Muscle layer of colon (tissue), 2 donors: Measurements from ENCODE around the gene NDNF.

Experiments used
- H3K27ac ChIP-seq: one replicate; pipeline ENCODE4 v1.7.0; 2013; ENCODE audit warnings: low read depth, mild to moderate bottlenecking, low read length, moderate library complexity
- H3K27me3 ChIP-seq, 2 donors: one replicate each; pipeline ENCODE4 v1.7.0; 2013; ENCODE audit warnings: low read length in 2 of 2, mild to moderate bottlenecking in 2 of 2; ENCODE audit not compliant: insufficient read depth in 2 of 2, control insufficient read depth in 1 of 2
- H3K36me3 ChIP-seq: one replicate; pipeline ENCODE4 v1.7.0; 2013; ENCODE audit warnings: mild to moderate bottlenecking, low read length; ENCODE audit not compliant: insufficient read depth
- H3K4me1 ChIP-seq: one replicate; pipeline ENCODE4 v1.7.0; 2013; ENCODE audit warnings: mild to moderate bottlenecking, low read length; ENCODE audit not compliant: insufficient read depth
- H3K4me3 ChIP-seq, 2 donors: one replicate each; pipeline ENCODE4 v1.7.0; 2013; ENCODE audit warnings: low read length in 2 of 2, low read depth in 1 of 2, mild to moderate bottlenecking in 1 of 2, moderate library complexity in 1 of 2
- H3K9ac ChIP-seq: one replicate; pipeline ENCODE4 v1.7.0; 2013; ENCODE audit warnings: low read length
- H3K9me3 ChIP-seq: one replicate; pipeline ENCODE4 v1.7.0; 2013; ENCODE audit warnings: mild to moderate bottlenecking, low read length
- donor health status: abdominal sarcoma.
- donor health status: Adenocarcinoma of cecum.

The NDNF gene

GRCh38 chr4:121048165-121048564 is 24.2 kb downstream of the NDNF start:
- H3K9me3 ChIP-seq = no peaks in the 10 kb centered on the region
- no peak overlapping the region for H3K27ac ChIP-seq
- peaks cover 7% of the 10 kb centered on the region for H3K4me1 ChIP-seq
- no peak overlapping the region for H3K4me3 ChIP-seq
- no peaks in the 10 kb centered on the region for H3K27me3 ChIP-seq
- H3K36me3 ChIP-seq = no peaks in the 10 kb centered on the region
- no peak overlapping the region for H3K9ac ChIP-seq

GRCh38 chr4:121041307-121042090 is 30.8 kb downstream of the NDNF start:
- Histone ChIP-seq H3K4me1 (no peaks in the 10 kb centered on the region), H3K27ac (no peak overlapping the region), H3K9ac (no peak overlapping the region), H3K36me3 (no peaks in the 10 kb centered on the region), H3K9me3 (no peaks in the 10 kb centered on the region), H3K4me3 (no peak overlapping the region), H3K27me3 (no peaks in the 10 kb centered on the region)

DNA sequence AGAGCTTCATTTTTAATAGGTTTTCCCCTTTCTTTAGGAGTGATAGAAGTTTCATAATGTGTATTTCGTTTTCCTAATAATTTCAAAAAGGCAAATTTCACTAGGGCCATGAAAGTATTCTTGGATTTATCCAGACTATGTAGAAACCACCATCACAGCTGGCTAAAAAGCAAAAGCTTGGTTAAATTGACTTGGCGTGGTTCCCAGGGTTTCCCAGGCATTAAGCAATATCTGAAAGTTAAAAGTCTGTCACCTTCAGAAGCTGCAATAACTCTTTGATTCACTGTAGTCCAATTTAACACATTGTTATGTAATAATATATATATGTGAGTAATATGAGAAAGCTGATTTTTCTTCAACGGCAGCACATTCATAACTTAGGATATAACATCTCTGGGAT is 38.3 kb downstream of the NDNF start:
- Histone ChIP-seq H3K4me1 (peaks cover 4% of the 10 kb centered on the region), H3K36me3 (no peaks in the 10 kb centered on the region), H3K27ac (no peak overlapping the region), H3K9me3 (no peaks in the 10 kb centered on the region), H3K4me3 (no peak overlapping the region), H3K9ac (no peak overlapping the region), H3K27me3 (no peaks in the 10 kb centered on the region)

- Histone ChIP-seq H3K27ac (no peak overlapping the region), H3K9me3 (no peaks in the 10 kb centered on the region), H3K36me3 (no peaks in the 10 kb centered on the region), H3K4me3 (no peak overlapping the region), H3K27me3 (no peaks in the 10 kb centered on the region), H3K9ac (no peak overlapping the region), H3K4me1 (peaks cover 4% of the 10 kb centered on the region)
Measured at GRCh38 chr4:121030711-121031110, 41.6 kb downstream of the NDNF start.

DNA sequence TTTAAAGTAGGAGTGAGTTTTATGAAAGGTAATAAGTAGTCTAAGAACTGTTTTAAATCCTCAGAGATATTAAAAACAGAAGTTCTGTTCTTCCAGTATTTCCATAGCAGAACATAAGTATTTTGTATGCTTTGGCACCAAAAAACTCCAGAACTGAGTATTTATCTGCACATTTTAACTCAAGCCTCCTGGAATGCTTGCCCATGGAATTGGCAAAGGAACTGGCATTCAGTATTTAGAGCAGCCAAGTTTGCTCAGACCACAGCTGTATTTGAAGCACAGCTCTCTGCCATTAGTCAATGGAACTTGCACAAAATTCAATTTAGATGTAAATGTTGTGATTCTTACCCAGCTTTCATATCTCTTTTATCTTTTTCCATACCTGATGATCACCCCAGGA is 42.2 kb downstream of the NDNF start:
- peaks cover 4% of the 10 kb centered on the region for H3K4me1 ChIP-seq
- H3K27me3 ChIP-seq = no peaks in the 10 kb centered on the region

GRCh38 chr4:121026034-121026433 is 46.3 kb downstream of the NDNF start:
- Histone ChIP-seq H3K4me1 (peaks cover 4% of the 10 kb centered on the region), H3K4me3 (no peak overlapping the region), H3K9ac (no peak overlapping the region), H3K27ac (no peak overlapping the region), H3K27me3 (no peaks in the 10 kb centered on the region), H3K36me3 (no peaks in the 10 kb centered on the region), H3K9me3 (no peaks in the 10 kb centered on the region)

More for the DNA sequence above, 42.2 kb downstream of the NDNF start:
- Histone ChIP-seq H3K27ac (no peak overlapping the region), H3K36me3 (no peaks in the 10 kb centered on the region), H3K9ac (no peak overlapping the region), H3K9me3 (no peaks in the 10 kb centered on the region), H3K4me3 (no peak overlapping the region)

DNA sequence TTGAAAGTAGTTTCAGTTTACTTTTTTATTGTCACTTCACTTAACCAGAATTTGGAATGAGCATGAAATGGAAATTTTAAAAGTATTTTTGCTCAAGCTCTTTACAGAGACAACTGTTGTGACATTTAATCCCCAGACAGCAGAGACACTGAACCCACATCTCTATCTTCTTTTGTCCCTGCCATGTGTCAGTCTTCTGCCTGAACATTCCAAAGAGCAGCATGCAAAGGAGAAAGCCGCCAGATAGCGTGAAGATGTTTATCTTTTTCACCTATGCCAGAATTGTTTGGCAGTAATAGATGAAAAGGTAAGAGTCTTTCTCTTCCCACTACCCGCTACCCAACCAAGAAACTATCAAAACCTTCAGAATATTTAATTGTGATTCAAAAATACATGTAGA is 46.8 kb downstream of the NDNF start:
- no peaks in the 10 kb centered on the region for H3K27me3 ChIP-seq
- no peak overlapping the region for H3K27ac ChIP-seq
- H3K36me3 ChIP-seq = no peaks in the 10 kb centered on the region
- H3K4me1 ChIP-seq = peaks cover 4% of the 10 kb centered on the region
- no peak overlapping the region for H3K4me3 ChIP-seq
- no peak overlapping the region for H3K9ac ChIP-seq
- no peaks in the 10 kb centered on the region for H3K9me3 ChIP-seq

DNA sequence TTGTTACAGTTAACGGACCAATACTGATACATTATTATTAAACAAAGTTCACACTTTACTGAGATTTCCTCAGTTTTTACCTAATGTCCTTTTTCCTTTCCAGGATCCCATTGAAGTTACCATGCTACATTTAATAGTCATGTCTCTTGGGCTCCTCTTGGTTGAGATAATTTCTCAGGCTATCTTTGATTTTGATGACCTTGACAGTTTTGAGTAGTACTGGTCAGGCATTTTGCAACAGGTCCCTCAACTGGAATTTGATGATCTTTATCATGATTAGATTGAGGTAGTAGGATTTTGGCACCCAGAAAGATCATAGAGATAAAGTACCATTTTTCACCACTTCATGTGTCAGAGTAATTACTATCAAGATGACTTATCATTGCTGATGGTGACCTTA is 53.8 kb downstream of the NDNF start:
- Histone ChIP-seq H3K36me3 (no peaks in the 10 kb centered on the region), H3K27ac (no peak overlapping the region), H3K27me3 (no peaks in the 10 kb centered on the region), H3K9ac (no peak overlapping the region), H3K4me1 (peaks cover 11% of the 10 kb centered on the region), H3K4me3 (no peak overlapping the region), H3K9me3 (no peaks in the 10 kb centered on the region)

DNA sequence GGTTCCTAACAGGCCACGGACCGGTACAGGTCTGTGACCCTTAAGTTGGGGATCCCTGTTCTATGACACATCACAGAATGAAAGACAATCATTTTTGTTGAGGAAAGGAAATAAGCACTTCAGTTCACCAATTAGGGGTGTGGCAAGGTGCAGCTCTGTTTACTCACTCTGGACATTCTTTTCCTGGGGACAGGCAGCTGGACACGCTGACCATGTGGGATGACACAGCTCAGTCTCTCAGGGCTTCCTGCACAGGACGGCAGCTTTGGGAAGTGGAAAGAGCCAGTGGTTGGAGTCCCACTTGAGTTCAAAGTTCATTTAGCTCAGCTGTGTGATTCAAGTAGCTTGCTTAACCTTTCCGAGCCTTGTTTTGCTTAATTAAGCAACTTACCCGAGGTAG is 55.7 kb downstream of the NDNF start:
- no peaks in the 10 kb centered on the region for H3K27me3 ChIP-seq
- H3K4me3 ChIP-seq = no peak overlapping the region
- H3K36me3 ChIP-seq = no peaks in the 10 kb centered on the region
- H3K9me3 ChIP-seq = no peaks in the 10 kb centered on the region
- H3K27ac ChIP-seq = no peak overlapping the region
- peaks cover 11% of the 10 kb centered on the region for H3K4me1 ChIP-seq
- no peak overlapping the region for H3K9ac ChIP-seq

GRCh38 chr4:121015421-121015820 is 56.9 kb downstream of the NDNF start:
- no peak overlapping the region for H3K27ac ChIP-seq
- no peak overlapping the region for H3K9ac ChIP-seq
- H3K36me3 ChIP-seq = no peaks in the 10 kb centered on the region
- no peak overlapping the region for H3K4me3 ChIP-seq
- H3K9me3 ChIP-seq = no peaks in the 10 kb centered on the region
- no peaks in the 10 kb centered on the region for H3K27me3 ChIP-seq
- H3K4me1 ChIP-seq = peaks cover 11% of the 10 kb centered on the region

DNA sequence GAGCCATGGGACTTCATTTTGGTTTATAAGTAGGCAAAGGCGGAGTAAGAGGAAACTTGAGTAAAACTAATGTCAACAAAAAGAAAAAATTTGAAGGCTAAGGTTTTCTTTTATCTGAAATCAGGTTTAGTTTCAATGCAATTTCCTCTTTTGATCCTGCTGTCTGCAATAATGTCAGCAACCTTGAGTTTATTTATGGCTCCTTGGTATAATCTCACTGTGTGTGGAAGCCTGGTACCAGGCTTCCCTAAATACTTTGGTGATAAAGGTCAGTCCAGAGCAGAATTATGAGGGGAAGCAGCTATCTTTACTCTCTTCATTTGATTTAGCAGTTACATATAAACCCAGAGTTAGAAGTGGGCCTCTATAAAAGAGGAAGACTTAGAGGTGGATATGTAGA is 57.8 kb downstream of the NDNF start:
- H3K36me3 ChIP-seq = no peaks in the 10 kb centered on the region
- H3K27ac ChIP-seq = no peak overlapping the region
- no peak overlapping the region for H3K4me3 ChIP-seq
- H3K9me3 ChIP-seq = no peaks in the 10 kb centered on the region
- no peak overlapping the region for H3K9ac ChIP-seq
- H3K4me1 ChIP-seq = peaks cover 11% of the 10 kb centered on the region
- H3K27me3 ChIP-seq = no peaks in the 10 kb centered on the region

- Histone ChIP-seq H3K4me1 (peaks cover 15% of the 10 kb centered on the region), H3K27ac (no peak overlapping the region), H3K27me3 (no peaks in the 10 kb centered on the region), H3K9ac (no peak overlapping the region), H3K4me3 (no peak overlapping the region), H3K9me3 (no peaks in the 10 kb centered on the region), H3K36me3 (no peaks in the 10 kb centered on the region)
Measured at GRCh38 chr4:121011780-121012340, 60.5 kb downstream of the NDNF start.
